ENCODE data around the gene LVRN. TPM values are rescaled to one million over a fixed set of nuclear protein-coding genes. Genes with fewer than 3 reads are reported as not detected.
"Not testable (repeated sequence)": the region's sequence is repeated elsewhere in the genome, so short reads cannot be mapped to it uniquely, and the experiment has no call there.

LVRN gene, protein sequence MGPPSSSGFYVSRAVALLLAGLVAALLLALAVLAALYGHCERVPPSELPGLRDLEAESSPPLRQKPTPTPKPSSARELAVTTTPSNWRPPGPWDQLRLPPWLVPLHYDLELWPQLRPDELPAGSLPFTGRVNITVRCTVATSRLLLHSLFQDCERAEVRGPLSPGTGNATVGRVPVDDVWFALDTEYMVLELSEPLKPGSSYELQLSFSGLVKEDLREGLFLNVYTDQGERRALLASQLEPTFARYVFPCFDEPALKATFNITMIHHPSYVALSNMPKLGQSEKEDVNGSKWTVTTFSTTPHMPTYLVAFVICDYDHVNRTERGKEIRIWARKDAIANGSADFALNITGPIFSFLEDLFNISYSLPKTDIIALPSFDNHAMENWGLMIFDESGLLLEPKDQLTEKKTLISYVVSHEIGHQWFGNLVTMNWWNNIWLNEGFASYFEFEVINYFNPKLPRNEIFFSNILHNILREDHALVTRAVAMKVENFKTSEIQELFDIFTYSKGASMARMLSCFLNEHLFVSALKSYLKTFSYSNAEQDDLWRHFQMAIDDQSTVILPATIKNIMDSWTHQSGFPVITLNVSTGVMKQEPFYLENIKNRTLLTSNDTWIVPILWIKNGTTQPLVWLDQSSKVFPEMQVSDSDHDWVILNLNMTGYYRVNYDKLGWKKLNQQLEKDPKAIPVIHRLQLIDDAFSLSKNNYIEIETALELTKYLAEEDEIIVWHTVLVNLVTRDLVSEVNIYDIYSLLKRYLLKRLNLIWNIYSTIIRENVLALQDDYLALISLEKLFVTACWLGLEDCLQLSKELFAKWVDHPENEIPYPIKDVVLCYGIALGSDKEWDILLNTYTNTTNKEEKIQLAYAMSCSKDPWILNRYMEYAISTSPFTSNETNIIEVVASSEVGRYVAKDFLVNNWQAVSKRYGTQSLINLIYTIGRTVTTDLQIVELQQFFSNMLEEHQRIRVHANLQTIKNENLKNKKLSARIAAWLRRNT
- total RNA-seq (not detected), polyA plus RNA-seq (not detected)

DNA sequence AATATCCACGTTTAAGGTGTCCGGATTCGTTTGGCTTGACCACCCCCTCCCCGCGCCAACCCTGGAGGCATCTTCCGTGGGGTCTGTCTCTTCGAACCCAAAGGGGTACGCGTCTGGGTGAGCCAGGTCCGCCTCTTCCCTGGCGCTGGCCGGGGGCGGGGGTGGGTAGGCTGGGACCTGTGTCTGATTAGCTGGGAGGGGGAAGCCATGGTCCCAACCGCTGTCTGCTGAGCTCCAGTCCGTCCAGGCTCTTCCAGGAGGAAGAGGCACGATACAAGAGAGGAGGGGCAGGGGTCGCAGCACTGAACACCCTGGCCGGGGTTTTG lies at the start of gene LVRN:
TSS of gene LVRN (plus strand) at position 237 of the 326 bp plus-strand sequence. CDS start 143 bp downstream, outside the sequence.
- peaks cover 0 to 5% (median under 1%) of the 10 kb centered on the region in 8 donors for H3K9me3 Mint-ChIP-seq

DNA sequence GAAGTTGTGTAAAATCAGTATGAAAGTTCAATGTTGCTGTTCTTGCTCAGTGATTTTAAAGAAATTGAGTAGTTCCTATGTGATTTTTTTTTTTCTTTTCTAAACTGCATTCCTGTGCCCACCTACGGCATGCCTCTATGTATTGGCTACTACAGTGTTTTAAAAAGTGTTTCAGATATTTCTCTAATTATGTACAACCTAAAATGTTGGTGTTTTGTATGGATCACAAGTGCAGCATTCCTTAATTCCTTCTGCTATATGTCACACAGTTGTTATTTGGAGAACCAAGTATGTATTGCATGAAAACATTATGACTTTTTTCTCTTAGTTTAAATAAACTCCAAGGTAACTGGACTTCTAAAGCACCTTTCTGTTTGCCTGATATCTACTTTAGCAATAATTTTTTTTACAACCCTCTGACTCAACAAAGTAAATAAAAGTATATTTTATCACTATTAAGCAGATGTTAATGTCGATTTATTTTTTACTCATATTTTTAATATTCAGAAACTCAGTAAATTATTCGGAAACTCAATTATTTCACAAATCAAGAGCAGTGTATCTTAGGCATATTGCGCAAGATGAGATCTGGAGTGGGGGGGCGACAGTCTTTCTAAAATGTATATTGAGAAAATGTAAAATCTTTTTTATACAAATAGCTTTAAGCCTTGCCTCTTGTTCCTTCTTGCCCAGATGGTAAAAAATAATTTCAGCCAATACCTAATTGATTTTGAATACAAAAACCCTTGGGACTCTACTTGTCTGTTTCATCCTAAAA lies 48.5 kb upstream of the LVRN start:
- DNase-seq; H3K9me3 Mint-ChIP-seq; CTCF ChIA-PET (ENCODE audit: partially characterized antibody): not testable (repeated sequence)

More for the DNA sequence above, at the start of gene LVRN:
- Histone ChIP-seq H3K4me1 (ENCODE audit: insufficient read depth, low read length) (no peaks in the 10 kb centered on the region), H3K27me3 (ENCODE audit: insufficient read depth, low read length) (peaks cover 19% of the 10 kb centered on the region), H3K27ac (ENCODE audit: low read depth, low read length) (no peak within 1 kb of the TSS), H3K9me3 (ENCODE audit: control insufficient read depth in 1 of 2, low read length in 2 of 2) (no peaks in the 10 kb centered on the region), H3K4me3 (ENCODE audit: low read length in 2 of 2) (no peak within 1 kb of the TSS), H3K36me3 (ENCODE audit: insufficient read depth, low read length) (no peaks in the 10 kb centered on the region)
- intact Hi-C loops (cut with micrococcal nuclease), result no loop called here
- no peak within 1 kb of the TSS for H3K27ac Mint-ChIP-seq
- DNase-seq, result no peak
- peak within 1 kb of the TSS in 5 of 8 donors; percentile 21 to 64 (median 44) for H3K4me3 Mint-ChIP-seq
- H3K27me3 Mint-ChIP-seq, result peaks cover 39 to 47% of the 10 kb centered on the region in 2 donors
- ChIA-PET CTCF (ENCODE audit: partially characterized antibody) (no interaction called here), POLR2A (ENCODE audit: partially characterized antibody) (no interaction called here)
- peaks cover 2 to 18% (median 4%) of the 10 kb centered on the region in 4 donors for H3K4me1 Mint-ChIP-seq
- H3K36me3 Mint-ChIP-seq, result no peaks in the 10 kb centered on the region

DNA sequence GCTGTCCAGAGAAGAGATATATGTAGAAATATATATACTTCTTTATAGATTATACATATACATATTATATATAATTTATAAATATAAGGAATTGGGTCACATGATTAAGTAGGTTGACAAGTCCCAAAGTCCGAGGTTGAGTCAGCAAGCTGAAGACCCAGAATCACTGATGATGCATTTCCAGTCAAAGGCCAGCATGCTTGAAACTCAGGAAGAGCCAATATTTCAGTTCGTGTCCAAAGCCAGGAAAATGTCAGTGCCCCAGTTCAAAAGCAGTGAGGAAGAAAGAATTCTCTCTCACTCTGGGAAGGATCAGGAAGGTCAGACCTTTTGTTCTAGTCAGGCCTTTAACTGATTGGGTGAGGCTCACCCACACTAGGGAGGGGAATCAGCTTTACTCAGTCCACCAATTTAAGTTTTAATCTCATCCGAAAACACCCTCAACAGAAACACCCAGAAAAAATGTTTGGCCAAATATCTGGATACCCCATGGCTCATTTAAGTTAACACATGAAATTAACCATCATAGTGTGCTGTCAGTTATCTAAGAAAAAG lies 42.0 kb upstream of the LVRN start:
- ChIA-PET CTCF (ENCODE audit: partially characterized antibody) (no interaction called here), POLR2A (ENCODE audit: partially characterized antibody) (no interaction called here)
- no peaks in the 10 kb centered on the region for H3K27me3 ChIP-seq (ENCODE audit: insufficient read depth, low read length)
- H3K4me1 Mint-ChIP-seq, result no peaks in the 10 kb centered on the region
- H3K4me3 Mint-ChIP-seq, result no peak overlapping the region
- H3K27ac Mint-ChIP-seq, result no peak overlapping the region
- no peak for DNase-seq
- no peak overlapping the region for H3K4me3 ChIP-seq (ENCODE audit: low read length in 2 of 2)
- no peaks in the 10 kb centered on the region for H3K27me3 Mint-ChIP-seq
- H3K9me3 ChIP-seq (ENCODE audit: control insufficient read depth in 1 of 2, low read length in 2 of 2), result no peaks in the 10 kb centered on the region
- no peaks in the 10 kb centered on the region for H3K36me3 ChIP-seq (ENCODE audit: insufficient read depth, low read length)
- no peaks in the 10 kb centered on the region for H3K9me3 Mint-ChIP-seq
- peaks cover 2 to 16% of the 10 kb centered on the region in 2 donors for H3K36me3 Mint-ChIP-seq
- intact Hi-C loops (cut with micrococcal nuclease), result no loop called here
- no peaks in the 10 kb centered on the region for H3K4me1 ChIP-seq (ENCODE audit: insufficient read depth, low read length)
- H3K27ac ChIP-seq (ENCODE audit: low read depth, low read length), result no peak overlapping the region

More for the DNA sequence above, 48.5 kb upstream of the LVRN start:
- POLR2A ChIA-PET (ENCODE audit: partially characterized antibody); H3K4me1 ChIP-seq (ENCODE audit: insufficient read depth, low read length); H3K27me3 ChIP-seq (ENCODE audit: insufficient read depth, low read length); H3K27ac ChIP-seq (ENCODE audit: low read depth, low read length); H3K4me3 Mint-ChIP-seq; H3K27ac Mint-ChIP-seq; H3K27me3 Mint-ChIP-seq; H3K4me1 Mint-ChIP-seq; H3K36me3 ChIP-seq (ENCODE audit: insufficient read depth, low read length); H3K9me3 ChIP-seq (ENCODE audit: control insufficient read depth in 1 of 2, low read length in 2 of 2); H3K4me3 ChIP-seq (ENCODE audit: low read length in 2 of 2); intact Hi-C loops (cut with micrococcal nuclease): not testable (repeated sequence)
- peaks cover 10 to 20% of the 10 kb centered on the region in 2 donors for H3K36me3 Mint-ChIP-seq

DNA sequence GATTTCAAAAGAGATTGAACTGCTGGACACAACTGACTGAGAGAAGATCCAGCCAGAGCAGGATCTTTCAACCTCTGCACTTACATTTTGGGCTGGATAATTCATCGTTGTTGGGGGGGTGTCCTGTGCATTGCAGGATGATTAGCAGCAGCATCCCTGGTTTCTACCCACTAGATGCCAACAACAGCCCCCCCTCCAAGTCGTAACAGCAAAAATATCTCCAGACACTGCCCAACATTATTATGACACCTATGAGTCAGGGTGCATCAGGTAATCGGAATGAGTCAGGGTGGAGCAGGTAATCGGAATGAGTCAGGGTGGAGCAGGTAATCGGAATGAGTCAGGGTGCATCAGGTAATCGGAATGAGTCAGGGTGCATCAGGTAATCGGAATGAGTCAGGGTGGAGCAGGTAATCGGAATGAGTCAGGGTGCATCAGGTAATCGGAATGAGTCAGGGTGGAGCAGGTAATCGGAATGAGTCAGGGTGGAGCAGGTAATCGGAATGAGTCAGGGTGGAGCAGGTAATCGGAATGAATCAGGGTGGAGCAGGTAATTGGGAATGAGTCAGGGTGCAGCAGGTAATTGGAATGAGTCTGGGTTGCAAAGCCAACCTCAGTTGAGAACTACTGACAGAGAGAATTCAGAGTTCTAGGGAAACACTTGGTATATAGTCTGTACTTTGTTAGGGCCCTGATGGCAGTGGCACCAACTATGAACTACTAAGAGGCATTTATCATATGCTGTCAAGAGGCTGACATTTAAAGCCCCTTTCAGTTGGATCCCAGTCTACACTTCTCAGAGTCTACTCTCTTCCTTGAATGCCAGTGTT lies 33.5 kb upstream of the LVRN start:
- H3K36me3 Mint-ChIP-seq; DNase-seq; H3K27me3 ChIP-seq (ENCODE audit: insufficient read depth, low read length); intact Hi-C loops (cut with micrococcal nuclease); H3K27ac ChIP-seq (ENCODE audit: low read depth, low read length); H3K36me3 ChIP-seq (ENCODE audit: insufficient read depth, low read length); H3K27me3 Mint-ChIP-seq; H3K4me1 Mint-ChIP-seq; POLR2A ChIA-PET (ENCODE audit: partially characterized antibody); H3K9me3 Mint-ChIP-seq; H3K4me1 ChIP-seq (ENCODE audit: insufficient read depth, low read length); H3K27ac Mint-ChIP-seq; CTCF ChIA-PET (ENCODE audit: partially characterized antibody); H3K4me3 Mint-ChIP-seq; H3K9me3 ChIP-seq (ENCODE audit: control insufficient read depth in 1 of 2, low read length in 2 of 2); H3K4me3 ChIP-seq (ENCODE audit: low read length in 2 of 2): not testable (repeated sequence)

DNA sequence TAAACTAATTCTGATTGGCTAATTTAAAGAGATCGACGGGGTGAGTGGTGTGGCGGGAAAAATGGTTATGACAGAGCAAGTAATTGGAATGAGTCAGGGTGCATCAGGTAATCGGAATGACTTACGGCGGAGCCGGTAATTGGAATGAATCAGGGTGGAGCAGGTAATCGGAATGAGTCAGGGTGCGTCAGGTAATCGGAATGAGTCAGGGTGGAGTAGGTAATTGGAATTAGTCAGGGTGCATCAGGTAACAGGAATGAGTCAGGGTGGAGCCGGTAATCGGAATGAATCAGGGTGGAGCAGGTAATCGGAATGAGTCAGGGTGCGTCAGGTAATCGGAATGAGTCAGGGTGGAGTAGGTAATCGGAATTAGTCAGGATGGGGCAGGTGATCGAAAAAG lies 32.1 kb upstream of the LVRN start:
- H3K4me3 ChIP-seq (ENCODE audit: low read length in 2 of 2); intact Hi-C loops (cut with micrococcal nuclease); H3K4me1 Mint-ChIP-seq; H3K27ac Mint-ChIP-seq; H3K4me1 ChIP-seq (ENCODE audit: insufficient read depth, low read length); H3K36me3 ChIP-seq (ENCODE audit: insufficient read depth, low read length); H3K36me3 Mint-ChIP-seq; H3K27me3 ChIP-seq (ENCODE audit: insufficient read depth, low read length); H3K27me3 Mint-ChIP-seq; H3K4me3 Mint-ChIP-seq; H3K9me3 ChIP-seq (ENCODE audit: control insufficient read depth in 1 of 2, low read length in 2 of 2); DNase-seq; POLR2A ChIA-PET (ENCODE audit: partially characterized antibody); H3K27ac ChIP-seq (ENCODE audit: low read depth, low read length); CTCF ChIA-PET (ENCODE audit: partially characterized antibody); H3K9me3 Mint-ChIP-seq: not testable (repeated sequence)

DNA sequence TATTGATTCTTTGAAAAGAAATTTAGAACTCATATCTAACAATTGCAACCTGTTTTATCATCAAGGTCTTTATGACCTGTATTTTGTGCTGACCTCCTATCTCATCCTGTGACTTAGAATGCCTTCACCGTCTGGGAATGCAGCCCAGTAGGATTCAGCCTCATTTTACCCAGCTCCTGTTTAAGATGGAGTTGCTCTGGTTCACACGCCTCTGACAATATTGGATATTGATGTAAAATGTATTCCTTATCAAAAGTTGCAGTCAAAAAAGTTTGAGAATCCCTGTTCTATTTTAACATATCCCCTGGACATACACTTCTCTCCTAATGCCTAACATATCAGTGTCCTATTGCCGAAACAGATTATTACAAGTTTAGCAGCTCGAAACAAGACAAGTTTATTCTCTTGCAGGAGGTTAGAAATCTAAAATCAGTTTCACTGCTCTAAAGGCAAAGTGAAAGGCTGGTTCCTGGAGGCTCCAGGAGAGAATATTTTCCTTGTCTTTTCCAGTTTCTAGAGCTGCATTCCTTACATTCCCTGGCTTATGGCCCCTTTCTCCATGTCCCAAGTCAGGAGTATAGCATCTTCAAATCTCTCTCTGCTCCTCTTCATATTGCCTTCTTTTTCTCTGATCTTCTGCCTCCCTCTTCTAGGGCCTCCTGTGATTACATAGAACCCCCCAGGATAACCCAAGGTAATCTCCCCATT lies 31.5 kb upstream of the LVRN start:
- Mint-ChIP-seq H3K36me3 (no peaks in the 10 kb centered on the region), H3K9me3 (no peaks in the 10 kb centered on the region), H3K27me3 (no peaks in the 10 kb centered on the region), H3K4me3 (no peak overlapping the region), H3K4me1 (no peaks in the 10 kb centered on the region), H3K27ac (no peak overlapping the region)
- DNase-seq, result no peak
- Histone ChIP-seq H3K4me3 (ENCODE audit: low read length in 2 of 2) (no peak overlapping the region), H3K27me3 (ENCODE audit: insufficient read depth, low read length) (no peaks in the 10 kb centered on the region), H3K9me3 (ENCODE audit: control insufficient read depth in 1 of 2, low read length in 2 of 2) (no peaks in the 10 kb centered on the region), H3K4me1 (ENCODE audit: insufficient read depth, low read length) (no peaks in the 10 kb centered on the region), H3K27ac (ENCODE audit: low read depth, low read length) (no peak overlapping the region), H3K36me3 (ENCODE audit: insufficient read depth, low read length) (no peaks in the 10 kb centered on the region)
- intact Hi-C loops (cut with micrococcal nuclease), result no loop called here
- POLR2A ChIA-PET (ENCODE audit: partially characterized antibody), result no interaction called here
- CTCF ChIA-PET (ENCODE audit: partially characterized antibody), result no interaction called here

Data from CD4-positive, alpha-beta memory T cell (primary cell).